ENCODE results near the gene BHLHA9.

BHLHA9 gene

GRCh38 chr17:1256699-1257098, 13.5 kb upstream of the BHLHA9 start:
- DNase-seq: no peak

- DNase-seq: no peak
These were observed 10.0 kb upstream of the BHLHA9 start for GRCh38 chr17:1260086-1260769.

- no peak for DNase-seq
These were observed 9.5 kb upstream of the BHLHA9 start for GRCh38 chr17:1260770-1261161.

- DNase-seq: no peak
These were observed 6.0 kb upstream of the BHLHA9 start for GRCh38 chr17:1264196-1264595.

- no peak for DNase-seq
These were observed 2.7 kb upstream of the BHLHA9 start for GRCh38 chr17:1267471-1267943.

- no peak for DNase-seq
These were observed 783 bp downstream of the BHLHA9 start for GRCh38 chr17:1271030-1271423.

GRCh38 chr17:1271441-1271840, 1.2 kb downstream of the BHLHA9 start:
- no peak for DNase-seq

GRCh38 chr17:1272701-1273100, 2.5 kb downstream of the BHLHA9 start:
- no peak for DNase-seq

- DNase-seq: no peak
These were observed 3.4 kb downstream of the BHLHA9 start for GRCh38 chr17:1273492-1274244.

- DNase-seq: no peak
These were observed 4.0 kb downstream of the BHLHA9 start for GRCh38 chr17:1274245-1274608.

GRCh38 chr17:1275205-1275961, 5.1 kb downstream of the BHLHA9 start:
- no peak for DNase-seq

GRCh38 chr17:1275962-1276736, 5.9 kb downstream of the BHLHA9 start:
- DNase-seq: peak; percentile 64

- no peak for DNase-seq
These were observed 10.4 kb downstream of the BHLHA9 start for GRCh38 chr17:1280652-1281051.

- no peak for DNase-seq
These were observed 16.3 kb downstream of the BHLHA9 start for GRCh38 chr17:1286379-1287106.

GRCh38 chr17:1289695-1290094, 19.5 kb downstream of the BHLHA9 start:
- no peak for DNase-seq

- DNase-seq: no peak
These were observed 20.4 kb downstream of the BHLHA9 start for GRCh38 chr17:1290676-1291075.

GRCh38 chr17:1294157-1294717, 24.0 kb downstream of the BHLHA9 start:
- peak; percentile 88 for DNase-seq

- DNase-seq: peak; percentile 28
These were observed 28.4 kb downstream of the BHLHA9 start for GRCh38 chr17:1298606-1299005.

GRCh38 chr17:1299552-1300370, 29.5 kb downstream of the BHLHA9 start:
- DNase-seq: no peak

GRCh38 chr17:1300371-1300905, 30.2 kb downstream of the BHLHA9 start:
- DNase-seq: no peak

GRCh38 chr17:1301546-1301945, 31.3 kb downstream of the BHLHA9 start:
- no peak for DNase-seq
